H1 (cell line): ENCODE results near the gene LRRC32. TPM values are rescaled to one million over a fixed set of nuclear protein-coding genes. Genes with fewer than 3 reads are reported as not detected.

Source experiments
- CTCF ChIA-PET: fragments of 300-600 bp; sonication (Branson Sonifier 250); formaldehyde crosslinking; loops from one replicate; lab custom pipeline; 2021; ENCODE audit not compliant: partially characterized antibody; lab: Charles Lee
- POLR2A ChIA-PET: fragments of 300-600 bp; sonication (Branson Sonifier 250); formaldehyde crosslinking; loops from one replicate; lab custom pipeline; 2021; ENCODE audit warnings: inconsistent platforms; ENCODE audit not compliant: partially characterized antibody; lab: Charles Lee
- DNase-seq, 2 experiments: peaks; one replicate each; pipeline versions ENCODE4 v3.0.0 to v3.0.0-alpha.2; 2010 to 2022; ENCODE audit warnings: low spot score in 2 of 2, low read depth in 1 of 2, mixed read lengths in 1 of 2
- FAIRE-seq: peaks from 2 replicates; lab custom pipeline; 2011; peaks lifted over from hg19 to GRCh38; lab: Jason Lieb, UNC
- H2AFZ ChIP-seq: 2 replicates; pipeline ENCODE4 v1.8.1; 2012; ENCODE audit warnings: low read length, inconsistent platforms
- H2AK5ac ChIP-seq: 2 replicates; pipeline ENCODE4 v1.6.1; 2013; ENCODE audit warnings: low read depth, low read length
- H2BK120ac ChIP-seq: replicated peaks from 2 replicates; pipeline ENCODE3; 2013; ENCODE audit warnings: low read depth, low read length, inconsistent platforms
- H2BK12ac ChIP-seq: 2 replicates; pipeline ENCODE4 v1.6.1; 2013; ENCODE audit warnings: low read depth, low read length
- H2BK15ac ChIP-seq: 2 replicates; pipeline ENCODE4 v1.6.1; 2013; ENCODE audit warnings: low read length
- H2BK20ac ChIP-seq: 2 replicates; pipeline ENCODE4 v1.6.1; 2013; ENCODE audit warnings: low read length
- H2BK5ac ChIP-seq: 2 replicates; pipeline ENCODE4 v1.6.1; 2013; ENCODE audit warnings: low read depth, low read length
- H3K14ac ChIP-seq: 2 replicates; pipeline ENCODE4 v1.6.1; 2013; ENCODE audit warnings: inconsistent platforms; ENCODE audit not compliant: insufficient read length
- H3K18ac ChIP-seq: 2 replicates; pipeline ENCODE4 v1.6.1; 2013; ENCODE audit warnings: low read length; ENCODE audit errors: extremely low read depth
- H3K23ac ChIP-seq: 2 replicates; pipeline ENCODE4 v1.6.1; 2013; ENCODE audit warnings: inconsistent platforms; ENCODE audit not compliant: insufficient read length
- H3K23me2 ChIP-seq: 2 replicates; pipeline ENCODE4 v1.6.1; 2013; ENCODE audit warnings: low read depth, low read length
- H3K27ac ChIP-seq: 2 replicates; pipeline ENCODE4 v1.6.1; 2011; ENCODE audit warnings: low read depth, low read length, inconsistent platforms
- H3K27me3 ChIP-seq, 4 experiments: replicated peaks in 1 of 4; 1 replicate in 1 of 4; 2 replicates in 3 of 4; pipeline versions ENCODE4 v1.6.1 to v1.8.1; 2011 to 2013; ENCODE audit warnings: low read length in 3 of 4, mild to moderate bottlenecking in 3 of 4, inconsistent platforms in 2 of 4, mixed read lengths in 2 of 4, moderate library complexity in 1 of 4; ENCODE audit not compliant: control insufficient read depth in 3 of 4, insufficient read depth in 3 of 4; ENCODE audit errors: extremely low read depth in 1 of 4
- H3K36me3 ChIP-seq, 4 experiments: 2 replicates each; pipeline versions ENCODE4 v1.6.1 to v1.8.1; 2011 to 2013; ENCODE audit warnings: mild to moderate bottlenecking in 4 of 4, low read length in 3 of 4, moderate library complexity in 2 of 4, control low read depth in 1 of 4, inconsistent platforms in 1 of 4; ENCODE audit not compliant: insufficient read depth in 4 of 4, control insufficient read depth in 2 of 4
- H3K4ac ChIP-seq: replicated peaks from 2 replicates; pipeline ENCODE3; 2013; ENCODE audit warnings: low read length, low read depth, mixed read lengths, inconsistent platforms; ENCODE audit not compliant: insufficient read length
- H3K4me1 ChIP-seq, 4 experiments: replicated peaks in 1 of 4; 1 replicate in 1 of 4; 2 replicates in 3 of 4; pipeline versions ENCODE4 v1.6.1 to v1.8.1; 2011 to 2013; ENCODE audit warnings: low read length in 3 of 4, inconsistent platforms in 2 of 4, mixed read lengths in 1 of 4; ENCODE audit not compliant: insufficient read depth in 4 of 4, control insufficient read depth in 3 of 4
- H3K4me2 ChIP-seq, 2 experiments: 2 replicates each; pipeline versions ENCODE4 v1.6.1 to v1.8.1; 2011 to 2013; ENCODE audit warnings: low read depth in 2 of 2, low read length in 2 of 2, control low read depth in 1 of 2, inconsistent platforms in 1 of 2, mild to moderate bottlenecking in 1 of 2; ENCODE audit not compliant: insufficient read depth in 1 of 2
- H3K4me3 ChIP-seq, 4 experiments: fragments of 200-600, 300-600 bp in 1 of 4; sonication (generic), shearing (Covaris generic), sonication (Bioruptor Twin) in 1 of 4; 2 replicates each; pipeline versions ENCODE4 v1.5.1 to v1.8.1; 2011 to 2016; ENCODE audit warnings: low read length in 4 of 4, low read depth in 3 of 4, control low read depth in 2 of 4, inconsistent platforms in 2 of 4, mild to moderate bottlenecking in 2 of 4, mixed read lengths in 1 of 4, moderate library complexity in 1 of 4; ENCODE audit not compliant: insufficient read depth in 2 of 4; ENCODE audit errors: extremely low read depth in 1 of 4
- H3K56ac ChIP-seq: replicated peaks from 2 replicates; pipeline ENCODE3; 2013; ENCODE audit warnings: low read depth, mild to moderate bottlenecking, mixed read lengths, low read length, inconsistent platforms; ENCODE audit not compliant: insufficient read length
- H3K79me1 ChIP-seq: 2 replicates; pipeline ENCODE4 v1.6.1; 2013; ENCODE audit warnings: low read depth, low read length, control low read depth
- H3K79me2 ChIP-seq, 2 experiments: 2 replicates each; pipeline versions ENCODE4 v1.6.1 to v1.8.1; 2012 to 2013; ENCODE audit warnings: low read length in 2 of 2, mild to moderate bottlenecking in 2 of 2, inconsistent platforms in 1 of 2; ENCODE audit not compliant: insufficient read depth in 2 of 2, control insufficient read depth in 1 of 2
- H3K9ac ChIP-seq, 4 experiments: replicated peaks in 1 of 4; 1 replicate in 1 of 4; 2 replicates in 3 of 4; pipeline versions ENCODE4 v1.6.1 to v1.8.1; 2011 to 2013; ENCODE audit warnings: low read depth in 3 of 4, low read length in 3 of 4, control low read depth in 2 of 4, mild to moderate bottlenecking in 2 of 4, moderate library complexity in 2 of 4, inconsistent platforms in 1 of 4; ENCODE audit errors: extremely low read depth in 1 of 4
- H3K9me3 ChIP-seq, 2 experiments: 2 replicates each; pipeline versions ENCODE4 v1.6.1 to v1.8.1; 2012 to 2013; ENCODE audit warnings: mild to moderate bottlenecking in 2 of 2, moderate library complexity in 2 of 2, control low read depth in 1 of 2, inconsistent platforms in 1 of 2, low read depth in 1 of 2, low read length in 1 of 2, mixed read lengths in 1 of 2; ENCODE audit not compliant: insufficient read depth in 2 of 2
- H4K20me1 ChIP-seq, 2 experiments: replicated peaks in 1 of 2; 2 replicates each; pipeline versions ENCODE3 to v1.8.1; 2011 to 2013; ENCODE audit warnings: inconsistent platforms in 2 of 2, low read length in 2 of 2, mild to moderate bottlenecking in 1 of 2; ENCODE audit not compliant: insufficient read depth in 2 of 2, control insufficient read depth in 1 of 2
- H4K5ac ChIP-seq: 2 replicates; pipeline ENCODE4 v1.6.1; 2013; ENCODE audit warnings: low read length, low read depth, mixed read lengths, inconsistent platforms; ENCODE audit not compliant: insufficient read length
- H4K8ac ChIP-seq: 2 replicates; pipeline ENCODE4 v1.8.0; 2013; ENCODE audit warnings: mild to moderate bottlenecking, moderate library complexity, low read length, inconsistent platforms; ENCODE audit not compliant: insufficient read depth; ENCODE audit errors: extremely low read depth
- H4K91ac ChIP-seq: replicated peaks from 2 replicates; pipeline ENCODE3; 2013; ENCODE audit warnings: low read length, mixed read lengths, inconsistent platforms; ENCODE audit not compliant: insufficient read length
- BRCA1 ChIP-seq: IDR thresholded peaks from 2 replicates; pipeline ENCODE4 v1.6.1; 2012; ENCODE audit warnings: low read depth, low read length, improper control_type of control experiment
- CBX8 ChIP-seq: fragments of 300-800, 300-1000 bp; sonication (generic); IDR thresholded peaks from 2 replicates; pipeline ENCODE4 v1.7.1; 2016; ENCODE audit warnings: low read depth, low read length, borderline replicate concordance
- KDM1A ChIP-seq: fragments of 200-600, 300-600 bp; sonication (generic); IDR thresholded peaks from 2 replicates; pipeline ENCODE4 v1.7.1; 2016; ENCODE audit warnings: mild to moderate bottlenecking, low read length, borderline replicate concordance
- SAP30 ChIP-seq: fragments of 300-600 bp; sonication (generic); IDR thresholded peaks from 2 replicates; pipeline ENCODE4 v1.7.1; 2012; ENCODE audit warnings: low read length, moderate library complexity, mild to moderate bottlenecking, inconsistent platforms; ENCODE audit not compliant: insufficient read depth, insufficient replicate concordance
- SUZ12 ChIP-seq: fragments of 200-600 bp; sonication (generic); IDR thresholded peaks from 2 replicates; pipeline ENCODE4 v1.6.1; 2012; ENCODE audit warnings: mild to moderate bottlenecking, inconsistent platforms, low read length, moderate library complexity, mixed read lengths
- WGBS, 2 experiments: shearing (Covaris generic) in 1 of 2; methylation state at CpG; one replicate each; pipeline versions ENCODE4 v1.1.6 to v1.1.7; 2013 to 2015; ENCODE audit warnings: low lambda C conversion rate in 2 of 2, mixed read lengths in 2 of 2, inconsistent platforms in 1 of 2, low coverage in 1 of 2, missing lambda C conversion rate in 1 of 2; ENCODE audit not compliant: insufficient replicate concordance in 2 of 2, insufficient coverage in 1 of 2, insufficient read length in 1 of 2; ENCODE audit errors: extremely low coverage in 1 of 2, missing lambda C conversion rate in 1 of 2; 5-methylcytosine and 5-hydroxymethylcytosine counted together
- polyA plus RNA-seq, 7 experiments: library from polyadenylated mRNA; depleted of rRNA in 3 of 7; stranded (reverse) in 5 of 7; unstranded in 2 of 7; fragments of >200 nt in 5 of 7; fragments of 200-250 nt in 2 of 7; gene quantifications; 1 replicate in 5 of 7; 2 replicates in 1 of 7; 4 replicates in 1 of 7; pipeline versions ENCODE4 v1.2.1 to v1.2.3, GENCODE V29; 2011 to 2013; ENCODE audit warnings: missing spikeins in 2 of 7, mixed read lengths in 2 of 7
- total RNA-seq: library from RNA; stranded (reverse); fragmentation: NEBNext Ultra II Directional; extraction: Animal tissue kit (Norgen Biotek cat#: 25700); gene quantifications from 2 replicates; pipeline ENCODE4 v1.2.1, GENCODE V29; 2021

The LRRC32 gene
- total and polyA plus RNA-seq, 2 of the 8 experiments (the other 6 are each of a cell fraction or from before 2014, with no cell fraction given) = 0.99 to 1.9 TPM

GRCh38 chr11:76717369-76717768 lies 46.8 kb upstream of the LRRC32 start:
- Histone ChIP-seq H2BK15ac (no peak overlapping the region), H2BK20ac (no peak overlapping the region), H4K5ac (no peak overlapping the region), H4K8ac (no peak overlapping the region), H3K14ac (no peak overlapping the region), H3K4me2 (no peak overlapping the region), H3K18ac (no peak overlapping the region), H3K79me1 (no peaks in the 10 kb centered on the region), H3K56ac (no peak overlapping the region), H4K20me1 (no peaks in the 10 kb centered on the region), H3K27ac (no peak overlapping the region), H3K23ac (no peak overlapping the region), H2BK12ac (no peak overlapping the region), H2AFZ (no peak overlapping the region), H3K4me3 (no peak overlapping the region), H3K4ac (no peak overlapping the region), H2BK5ac (no peak overlapping the region), H2BK120ac (no peak overlapping the region), H3K4me1 (peaks cover 0 to 2% (median 0%) of the 10 kb centered on the region in 4 experiments; a peak in 1 of 7 replicates), H3K79me2 (no peaks in the 10 kb centered on the region), H3K36me3 (no peaks in the 10 kb centered on the region), H3K27me3 (no peaks in the 10 kb centered on the region; a peak in 2 of 7 replicates), H3K9ac (no peak overlapping the region), H3K9me3 (no peaks in the 10 kb centered on the region), H2AK5ac (no peak overlapping the region), H4K91ac (no peak overlapping the region), H3K23me2 (peaks cover 7% of the 10 kb centered on the region; the same call in 1 of the 2 replicates)
- WGBS, 2 experiments = 96% methylated on average over 4 of the region's 4 CpGs; no CpG with 5 or more reads in 1 of the 2 experiments
- DNase-seq = no peak
- TF ChIP-seq SUZ12 (no peak), KDM1A (peak; percentile 66; the same call in 1 of the 2 replicates), BRCA1 (no peak), CBX8 (no peak), SAP30 (no peak)
- ChIA-PET CTCF (interaction anchor here (0.7 to 5.0 kb wide), 11 partner anchors 11 to 480 kb away, joined by 3 to 39 read pairs (median 3); no protein-coding TSS in a partner anchor), POLR2A (no interaction called here)
- no peak for FAIRE-seq
